ENCODE results near the gene FCHO1.

- TF ChIP-seq SUZ12 (IDR thresholded peaks at IDR 0.05) (no peak), ZNF384 (IDR thresholded peaks at IDR 0.05) (no peak), BHLHE40 (IDR thresholded peaks at IDR 0.05; ENCODE audit: borderline replicate concordance) (no peak), LEF1 (IDR thresholded peaks at IDR 0.05; ENCODE audit: borderline replicate concordance) (no peak), FOXA1 (IDR thresholded peaks at IDR 0.05) (no peak), HDGF (IDR thresholded peaks at IDR 0.05; ENCODE audit: borderline replicate concordance) (no peak), FOXM1 (IDR thresholded peaks at IDR 0.05; ENCODE audit: borderline replicate concordance) (no peak), ARNT (IDR thresholded peaks at IDR 0.05) (no peak)
These were observed 69.9 kb downstream of the FCHO1 start, which contains the start of gene INSL3 for GRCh38 chr19:17821190-17821589.

Measured in HEK293T (cell line).